H9 (cell line): ENCODE measurements around the gene RELCH. TPM values are rescaled to one million over a fixed set of nuclear protein-coding genes. Genes with fewer than 3 reads are reported as not detected.

Experiments
- DNase-seq: peaks from one replicate; pipeline ENCODE4 v3.0.0-alpha.2; 2017
- H2AFZ ChIP-seq: one replicate; pipeline ENCODE4 v1.6.1; 2013; ENCODE audit warnings: mild to moderate bottlenecking, low read length, control low read depth, moderate library complexity
- H2AK5ac ChIP-seq: 2 replicates; pipeline ENCODE4 v1.6.1; 2013; ENCODE audit warnings: low read length, control low read depth, mixed read lengths; ENCODE audit not compliant: insufficient read length
- H2BK120ac ChIP-seq: one replicate; pipeline ENCODE4 v1.6.1; 2013; ENCODE audit warnings: low read depth, mild to moderate bottlenecking, low read length, control low read depth, inconsistent platforms; ENCODE audit not compliant: poor library complexity, severe bottlenecking
- H2BK12ac ChIP-seq: 2 replicates; pipeline ENCODE4 v1.6.1; 2013; ENCODE audit warnings: low read length, control low read depth, mixed read lengths, low read depth; ENCODE audit not compliant: insufficient read length
- H2BK15ac ChIP-seq: 2 replicates; pipeline ENCODE4 v1.6.1; 2013; ENCODE audit warnings: low read depth, low read length, control low read depth
- H2BK20ac ChIP-seq: one replicate; pipeline ENCODE4 v1.6.1; 2013; ENCODE audit warnings: low read depth, mild to moderate bottlenecking, low read length, control low read depth, inconsistent platforms; ENCODE audit not compliant: poor library complexity, severe bottlenecking
- H2BK5ac ChIP-seq: 2 replicates; pipeline ENCODE4 v1.6.1; 2013; ENCODE audit warnings: low read length, control low read depth, mixed read lengths; ENCODE audit not compliant: insufficient read length
- H3K14ac ChIP-seq: 2 replicates; pipeline ENCODE4 v1.6.1; 2013; ENCODE audit warnings: low read length, control low read depth; ENCODE audit not compliant: insufficient read depth
- H3K18ac ChIP-seq: 2 replicates; pipeline ENCODE4 v1.6.1; 2013; ENCODE audit warnings: low read depth, mild to moderate bottlenecking, mixed read lengths, low read length, control low read depth; ENCODE audit not compliant: insufficient read length
- H3K23ac ChIP-seq: 2 replicates; pipeline ENCODE4 v1.6.1; 2013; ENCODE audit warnings: low read length, control low read depth, mixed read lengths, low read depth; ENCODE audit not compliant: insufficient read length
- H3K23me2 ChIP-seq: 2 replicates; pipeline ENCODE4 v1.6.1; 2013; ENCODE audit warnings: low read depth, mild to moderate bottlenecking, mixed read lengths, low read length, control low read depth; ENCODE audit not compliant: insufficient read length, poor library complexity, severe bottlenecking
- H3K27ac ChIP-seq: 2 replicates; pipeline ENCODE4 v1.5.1; 2013; ENCODE audit warnings: low read length, control low read depth, mixed read lengths, low read depth; ENCODE audit not compliant: insufficient read length
- H3K27me3 ChIP-seq: 2 replicates; pipeline ENCODE4 v1.6.1; 2013; ENCODE audit warnings: low read length, control low read depth, inconsistent platforms; ENCODE audit not compliant: insufficient read depth
- H3K4ac ChIP-seq: 2 replicates; pipeline ENCODE4 v1.6.1; 2013; ENCODE audit warnings: low read depth, mild to moderate bottlenecking, control low read depth, inconsistent platforms, low read length, moderate library complexity
- H3K4me1 ChIP-seq: 2 replicates; pipeline ENCODE4 v1.6.1; 2013; ENCODE audit warnings: low read length, control low read depth, inconsistent platforms; ENCODE audit not compliant: insufficient read depth
- H3K4me2 ChIP-seq: 2 replicates; pipeline ENCODE4 v1.6.1; 2013; ENCODE audit warnings: low read length, control low read depth, mixed read lengths; ENCODE audit not compliant: insufficient read length, insufficient read depth
- H3K56ac ChIP-seq: 2 replicates; pipeline ENCODE4 v1.6.1; 2013; ENCODE audit warnings: low read depth, mild to moderate bottlenecking, mixed read lengths, low read length, control low read depth; ENCODE audit not compliant: insufficient read length
- H3K79me1 ChIP-seq: 2 replicates; pipeline ENCODE4 v1.6.1; 2013; ENCODE audit warnings: low read depth, mild to moderate bottlenecking, moderate library complexity, low read length, control low read depth, inconsistent platforms; ENCODE audit not compliant: insufficient read depth, poor library complexity, severe bottlenecking
- H3K79me2 ChIP-seq: 2 replicates; pipeline ENCODE4 v1.6.1; 2013; ENCODE audit warnings: low read length, control low read depth, inconsistent platforms; ENCODE audit not compliant: insufficient read depth
- H3K9ac ChIP-seq: 2 replicates; pipeline ENCODE4 v1.6.1; 2013; ENCODE audit warnings: low read length, control low read depth, mixed read lengths; ENCODE audit not compliant: insufficient read length; ENCODE audit errors: extremely low read depth
- H3K9me3 ChIP-seq: one replicate; pipeline ENCODE4 v1.6.1; 2013; ENCODE audit warnings: low read depth, low read length, inconsistent platforms; ENCODE audit not compliant: control insufficient read depth
- H3T11ph ChIP-seq: one replicate; pipeline ENCODE4 v1.6.1; 2013; ENCODE audit warnings: mild to moderate bottlenecking, low read length, control low read depth, inconsistent platforms
- H4K20me1 ChIP-seq: one replicate; pipeline ENCODE4 v1.6.1; 2013; ENCODE audit not compliant: control insufficient read depth, insufficient read length, insufficient read depth
- H4K5ac ChIP-seq: 2 replicates; pipeline ENCODE4 v1.6.1; 2013; ENCODE audit warnings: low read depth, mild to moderate bottlenecking, mixed read lengths, low read length, control low read depth; ENCODE audit not compliant: insufficient read length
- H4K8ac ChIP-seq: replicated peaks from 2 replicates; pipeline ENCODE4 v1.6.1; 2013; ENCODE audit warnings: low read length, control low read depth, mixed read lengths, low read depth; ENCODE audit not compliant: insufficient read length
- H4K91ac ChIP-seq: 2 replicates; pipeline ENCODE4 v1.6.1; 2013; ENCODE audit warnings: low read depth, mild to moderate bottlenecking, moderate library complexity, mixed read lengths, low read length, control low read depth; ENCODE audit not compliant: insufficient read length
- H3K27ac Mint-ChIP-seq, 3 experiments: 2 replicates in 2 of 3; 3 replicates in 1 of 3; pipeline ENCODE4 v1.8.0; 2020 to 2021; ENCODE audit warnings: mixed read lengths in 3 of 3, mild to moderate bottlenecking in 1 of 3, moderate library complexity in 1 of 3
- H3K27me3 Mint-ChIP-seq: 2 replicates; pipeline ENCODE4 v1.8.0; 2021; ENCODE audit warnings: low read depth, mild to moderate bottlenecking, moderate library complexity, mixed read lengths
- H3K36me3 Mint-ChIP-seq, 3 experiments: 2 replicates in 2 of 3; 3 replicates in 1 of 3; pipeline ENCODE4 v1.8.0; 2020 to 2021; ENCODE audit warnings: low read depth in 3 of 3, mixed read lengths in 3 of 3; ENCODE audit not compliant: insufficient read depth in 1 of 3
- H3K4me1 Mint-ChIP-seq, 2 experiments: 2 replicates each; pipeline ENCODE4 v1.8.0; 2020; ENCODE audit warnings: mixed read lengths in 2 of 2
- H3K4me3 Mint-ChIP-seq, 2 experiments: 2 replicates in 1 of 2; 3 replicates in 1 of 2; pipeline ENCODE4 v1.8.0; 2020 to 2021; ENCODE audit warnings: mild to moderate bottlenecking in 2 of 2, mixed read lengths in 2 of 2, moderate library complexity in 1 of 2
- H3K9me3 Mint-ChIP-seq, 2 experiments: 2 replicates in 1 of 2; 3 replicates in 1 of 2; pipeline ENCODE4 v1.8.0; 2020; ENCODE audit warnings: mild to moderate bottlenecking in 2 of 2, mixed read lengths in 2 of 2, moderate library complexity in 1 of 2
- CTCF ChIP-seq: fragments of 200-600 bp; sonication (generic); conservative IDR thresholded peaks from 3 replicates; pipeline ENCODE4 v1.8.0; 2021; ENCODE audit warnings: antibody characterized with exemption, mild to moderate bottlenecking
- WGBS: extraction: QIAGEN DNeasy Blood & Tissue Kit; methylation state at CpG from one replicate; pipeline ENCODE4 v1.1.7; 2013; ENCODE audit warnings: missing lambda C conversion rate, low lambda C conversion rate, mixed read lengths; ENCODE audit not compliant: insufficient read length; ENCODE audit errors: extremely low coverage; 5-methylcytosine and 5-hydroxymethylcytosine counted together
- total RNA-seq: library from RNA; stranded (reverse); gene quantifications from 2 replicates; pipeline ENCODE4 v1.2.1, GENCODE V29; 2021

The RELCH gene
- total RNA-seq, 1 experiment from 2014 or later: 32.3 TPM

- Histone ChIP-seq H4K5ac (no peak overlapping the region), H2AFZ (no peak overlapping the region)
- no CpG with 5 or more reads among the region's 8 CpGs for WGBS
Observed at GRCh38 chr18:62334120-62334519, 147.1 kb downstream of the RELCH start.

More at GRCh38 chr18:62334120-62334519, 147.1 kb downstream of the RELCH start:
- Mint-ChIP-seq H3K27me3 (peaks cover 10% of the 10 kb centered on the region), H3K36me3 (no peaks in the 10 kb centered on the region), H3K9me3 (no peaks in the 10 kb centered on the region), H3K27ac (no peak overlapping the region), H3K4me3 (no peak overlapping the region), H3K4me1 (peaks cover 34 to 53% of the 10 kb centered on the region in 2 experiments)
- Histone ChIP-seq H3K4me2 (no peak overlapping the region), H2AK5ac (no peak overlapping the region), H2BK15ac (no peak overlapping the region), H4K20me1 (no peaks in the 10 kb centered on the region), H2BK5ac (no peak overlapping the region), H3K4ac (no peak overlapping the region), H3K27ac (no peak overlapping the region), H3K9me3 (no peaks in the 10 kb centered on the region), H4K8ac (no peak overlapping the region), H3K14ac (no peak overlapping the region), H3K56ac (no peak overlapping the region), H2BK20ac (no peak overlapping the region), H4K91ac (no peak overlapping the region), H3K23me2 (no peaks in the 10 kb centered on the region), H3K27me3 (no peaks in the 10 kb centered on the region), H3K9ac (no peak overlapping the region), H2BK12ac (no peak overlapping the region), H3K79me2 (no peaks in the 10 kb centered on the region), H3K79me1 (no peaks in the 10 kb centered on the region), H3K23ac (no peak overlapping the region), H3T11ph (no peak overlapping the region), H3K18ac (no peak overlapping the region), H3K4me1 (peaks cover 7% of the 10 kb centered on the region; the same call in 1 of the 2 replicates), H2BK120ac (no peak overlapping the region)
- no peak for TF ChIP-seq CTCF
- no peak for DNase-seq
